Effector memory CD8-positive, alpha-beta T cell (primary cell): ENCODE results near the gene EID2.

Experiments used
- ATAC-seq: fragments of 150-1000 bp; cut with Tn5 transposase; replicated peaks from 2 replicates; pipeline ENCODE4 v1.10.0; 2021; ENCODE audit warnings: mild to moderate bottlenecking, moderate library complexity
- DNase-seq, 3 experiments: peaks; one replicate each; pipeline ENCODE4 v3.0.0; 2021
- H3K27ac Mint-ChIP-seq, 2 donors: one replicate each; pipeline ENCODE4 v1.8.0; 2022; ENCODE audit warnings: mild to moderate bottlenecking in 2 of 2, mixed read lengths in 2 of 2, moderate library complexity in 2 of 2
- H3K27me3 Mint-ChIP-seq, 2 donors: one replicate each; pipeline ENCODE4 v1.8.0; 2022; ENCODE audit warnings: mixed read lengths in 2 of 2
- H3K36me3 Mint-ChIP-seq: one replicate; pipeline ENCODE4 v1.8.0; 2022; ENCODE audit warnings: mild to moderate bottlenecking, moderate library complexity, mixed read lengths; ENCODE audit not compliant: insufficient read depth
- H3K4me1 Mint-ChIP-seq, 2 donors: one replicate each; pipeline ENCODE4 v1.8.0; 2022; ENCODE audit warnings: low read depth in 2 of 2, mixed read lengths in 2 of 2
- H3K4me3 Mint-ChIP-seq, 2 donors: one replicate each; pipeline ENCODE4 v1.8.0; 2022; ENCODE audit warnings: mild to moderate bottlenecking in 2 of 2, mixed read lengths in 2 of 2, moderate library complexity in 2 of 2
- H3K9me3 Mint-ChIP-seq, 2 donors: one replicate each; pipeline ENCODE4 v1.8.0; 2022; ENCODE audit warnings: mixed read lengths in 2 of 2

The EID2 gene

GRCh38 chr19:39525205-39525604, 14.8 kb downstream of the EID2 start:
- H3K4me3 Mint-ChIP-seq, result no peak overlapping the region
- no peak for DNase-seq
- no peak overlapping the region for H3K27ac Mint-ChIP-seq
- H3K36me3 Mint-ChIP-seq, result peaks cover 7% of the 10 kb centered on the region
- no peaks in the 10 kb centered on the region for H3K9me3 Mint-ChIP-seq
- ATAC-seq, result no peak
- H3K4me1 Mint-ChIP-seq, result peaks cover 3 to 5% of the 10 kb centered on the region in 2 donors
- no peaks in the 10 kb centered on the region for H3K27me3 Mint-ChIP-seq

GRCh38 chr19:39524495-39524894, 15.5 kb downstream of the EID2 start:
- Mint-ChIP-seq H3K27me3 (no peaks in the 10 kb centered on the region), H3K9me3 (no peaks in the 10 kb centered on the region), H3K4me3 (no peak overlapping the region), H3K4me1 (peaks cover 3 to 5% of the 10 kb centered on the region in 2 donors), H3K36me3 (peaks cover 7% of the 10 kb centered on the region), H3K27ac (no peak overlapping the region)
- DNase-seq (no peak), ATAC-seq (no peak)

GRCh38 chr19:39520541-39521484, 19.1 kb downstream of the EID2 start:
- Mint-ChIP-seq H3K4me3 (no peak overlapping the region), H3K27ac (no peak overlapping the region), H3K9me3 (no peaks in the 10 kb centered on the region), H3K27me3 (peaks cover 17 to 33% of the 10 kb centered on the region in 2 donors), H3K36me3 (peaks cover 4% of the 10 kb centered on the region), H3K4me1 (peaks cover 4 to 5% of the 10 kb centered on the region in 2 donors)
- no peak for ATAC-seq
- no peak for DNase-seq

GRCh38 chr19:39518975-39519374, 21.0 kb downstream of the EID2 start:
- ATAC-seq (no peak), DNase-seq (no peak)
- peaks cover 9 to 10% of the 10 kb centered on the region in 2 donors for H3K4me1 Mint-ChIP-seq
- no peaks in the 10 kb centered on the region for H3K9me3 Mint-ChIP-seq
- peaks cover 4% of the 10 kb centered on the region for H3K36me3 Mint-ChIP-seq
- H3K4me3 Mint-ChIP-seq, result no peak overlapping the region
- H3K27me3 Mint-ChIP-seq, result peaks cover 30 to 52% of the 10 kb centered on the region in 2 donors
- no peak overlapping the region for H3K27ac Mint-ChIP-seq

GRCh38 chr19:39518458-39518857, 21.5 kb downstream of the EID2 start:
- Mint-ChIP-seq H3K36me3 (peaks cover 4% of the 10 kb centered on the region), H3K27ac (no peak overlapping the region), H3K9me3 (no peaks in the 10 kb centered on the region), H3K27me3 (peaks cover 35 to 57% of the 10 kb centered on the region in 2 donors), H3K4me3 (no peak overlapping the region), H3K4me1 (peaks cover 9 to 10% of the 10 kb centered on the region in 2 donors)
- DNase-seq, result no peak
- ATAC-seq, result no peak

GRCh38 chr19:39517432-39517831, 22.5 kb downstream of the EID2 start:
- Mint-ChIP-seq H3K27ac (no peak overlapping the region), H3K4me3 (no peak overlapping the region)

GRCh38 chr19:39516270-39516669, 23.7 kb downstream of the EID2 start:
- Mint-ChIP-seq H3K36me3 (peaks cover 4% of the 10 kb centered on the region), H3K27ac (no peak overlapping the region), H3K4me3 (peak overlapping the region; percentile 33 to 53), H3K9me3 (no peaks in the 10 kb centered on the region), H3K27me3 (peaks cover 42 to 73% of the 10 kb centered on the region in 2 donors), H3K4me1 (peaks cover 9 to 10% of the 10 kb centered on the region in 2 donors)
- DNase-seq (no peak), ATAC-seq (no peak)

More at GRCh38 chr19:39517432-39517831, 22.5 kb downstream of the EID2 start:
- H3K4me1 Mint-ChIP-seq, result peaks cover 9 to 10% of the 10 kb centered on the region in 2 donors
- H3K36me3 Mint-ChIP-seq, result peaks cover 4% of the 10 kb centered on the region
- peaks cover 42 to 67% of the 10 kb centered on the region in 2 donors for H3K27me3 Mint-ChIP-seq
- ATAC-seq (no peak), DNase-seq (no peak)
- no peaks in the 10 kb centered on the region for H3K9me3 Mint-ChIP-seq

GRCh38 chr19:39515551-39516191, 24.3 kb downstream of the EID2 start:
- ATAC-seq, result peak; percentile 36
- H3K27ac Mint-ChIP-seq, result no peak overlapping the region
- peak overlapping the region; percentile 33 to 53 for H3K4me3 Mint-ChIP-seq
- H3K9me3 Mint-ChIP-seq, result no peaks in the 10 kb centered on the region
- H3K36me3 Mint-ChIP-seq, result peaks cover 4% of the 10 kb centered on the region
- H3K4me1 Mint-ChIP-seq, result peaks cover 9 to 10% of the 10 kb centered on the region in 2 donors
- no peak for DNase-seq
- H3K27me3 Mint-ChIP-seq, result peaks cover 42 to 73% of the 10 kb centered on the region in 2 donors

- Mint-ChIP-seq H3K9me3 (no peaks in the 10 kb centered on the region), H3K27me3 (peaks cover 42 to 73% of the 10 kb centered on the region in 2 donors), H3K27ac (no peak within 1 kb of the TSS), H3K36me3 (peaks cover 4% of the 10 kb centered on the region), H3K4me3 (peak within 1 kb of the TSS; percentile 53 to 79), H3K4me1 (peaks cover 9 to 10% of the 10 kb centered on the region in 2 donors)
- ATAC-seq (peak; percentile 63), DNase-seq (no peak)
Measured at GRCh38 chr19:39514840-39515550, 25.0 kb downstream of the EID2 start, which contains the start of gene SELENOV. Gene SELENOV (plus strand): TSS chr19:39515139. CDS start chr19:39515213, 74 bp downstream.

GRCh38 chr19:39512988-39513387, 27.0 kb downstream of the EID2 start:
- H3K27me3 Mint-ChIP-seq, result peaks cover 57 to 78% of the 10 kb centered on the region in 2 donors
- no peak for ATAC-seq
- H3K27ac Mint-ChIP-seq, result no peak overlapping the region
- DNase-seq, result no peak
- H3K36me3 Mint-ChIP-seq, result no peaks in the 10 kb centered on the region
- no peaks in the 10 kb centered on the region for H3K9me3 Mint-ChIP-seq
- H3K4me3 Mint-ChIP-seq, result no peak overlapping the region
- peaks cover 12 to 13% of the 10 kb centered on the region in 2 donors for H3K4me1 Mint-ChIP-seq

GRCh38 chr19:39509233-39509632, 30.7 kb downstream of the EID2 start:
- H3K4me1 Mint-ChIP-seq, result peaks cover 14 to 15% of the 10 kb centered on the region in 2 donors
- H3K36me3 Mint-ChIP-seq, result peaks cover 8% of the 10 kb centered on the region
- ATAC-seq (no peak), DNase-seq (no peak)
- H3K27ac Mint-ChIP-seq, result no peak overlapping the region
- H3K9me3 Mint-ChIP-seq, result no peaks in the 10 kb centered on the region
- no peak overlapping the region for H3K4me3 Mint-ChIP-seq
- peaks cover 60 to 78% of the 10 kb centered on the region in 2 donors for H3K27me3 Mint-ChIP-seq

- no peak overlapping the region for H3K27ac Mint-ChIP-seq
- peaks cover 17 to 20% of the 10 kb centered on the region in 2 donors for H3K4me1 Mint-ChIP-seq
- no peak overlapping the region for H3K4me3 Mint-ChIP-seq
- no peak for DNase-seq
- no peak for ATAC-seq
- H3K9me3 Mint-ChIP-seq, result no peaks in the 10 kb centered on the region
- H3K36me3 Mint-ChIP-seq, result peaks cover 8% of the 10 kb centered on the region
- H3K27me3 Mint-ChIP-seq, result peaks cover 60 to 78% of the 10 kb centered on the region in 2 donors
Measured at GRCh38 chr19:39508629-39509028, 31.3 kb downstream of the EID2 start.
